ENCODE measurements around the gene GBX1.

GRCh38 chr7:151167197-151167961 lies at the start of gene GBX1:
- TF ChIP-seq EZH2 (IDR thresholded peaks at IDR 0.05; ENCODE audit: low read length) (peak; percentile 79), CTCF (optimal IDR thresholded peaks at IDR 0.05 in 1 of 3, IDR thresholded peaks at IDR 0.05 in 1 of 3, conservative IDR thresholded peaks at IDR 0.05 in 1 of 3; ENCODE audit: extremely low read depth in 1 of 3, insufficient read depth in 2 of 3, low read length in 3 of 3) (no peak)
